Coronary artery (tissue), 2 donors: ENCODE measurements around the gene CCL22.

Source experiments
- DNase-seq: peaks from one replicate; pipeline ENCODE4 v3.0.0-alpha.2; 2017; ENCODE audit warnings: low spot score
- H3K27ac ChIP-seq, 2 donors: fragments of 200-600 bp; sonication (generic); one replicate each; pipeline ENCODE4 v1.5.1; 2016 to 2019
- H3K4me3 ChIP-seq: fragments of 200-600 bp; sonication (generic); 2 replicates; pipeline ENCODE4 v1.5.1; 2016; ENCODE audit warnings: mild to moderate bottlenecking, moderate library complexity
- CTCF ChIP-seq: fragments of 200-600 bp; sonication (generic); IDR thresholded peaks from one replicate; pipeline ENCODE4 v1.5.1; 2019; ENCODE audit warnings: antibody characterized with exemption

CCL22 gene

GRCh38 chr16:57318240-57318970 is 40.2 kb upstream of the CCL22 start:
- no peak for TF ChIP-seq CTCF
- DNase-seq, result peak; percentile 72
- Histone ChIP-seq H3K27ac (peak overlapping the region; percentile 12 to 88), H3K4me3 (no peak overlapping the region)

- DNase-seq, result no peak
- Histone ChIP-seq H3K27ac (no peak overlapping the region), H3K4me3 (no peak overlapping the region)
- no peak for TF ChIP-seq CTCF
Measured at GRCh38 chr16:57319646-57320045, 38.9 kb upstream of the CCL22 start.

- no peak for DNase-seq
- H3K27ac ChIP-seq, result no peak overlapping the region
- H3K4me3 ChIP-seq, result no peak overlapping the region
- TF ChIP-seq CTCF, result no peak
Measured at GRCh38 chr16:57324749-57325148, 33.8 kb upstream of the CCL22 start.

GRCh38 chr16:57325458-57325857 is 33.1 kb upstream of the CCL22 start:
- Histone ChIP-seq H3K27ac (no peak overlapping the region), H3K4me3 (no peak overlapping the region)
- DNase-seq, result no peak
- no peak for TF ChIP-seq CTCF

GRCh38 chr16:57329718-57330327 is 28.8 kb upstream of the CCL22 start:
- no peak for DNase-seq
- no peak overlapping the region for H3K4me3 ChIP-seq
- no peak for TF ChIP-seq CTCF

GRCh38 chr16:57331355-57331754 is 27.2 kb upstream of the CCL22 start:
- no peak overlapping the region for H3K4me3 ChIP-seq
- no peak for DNase-seq
- no peak overlapping the region for H3K27ac ChIP-seq
- TF ChIP-seq CTCF, result no peak

More at GRCh38 chr16:57329718-57330327, 28.8 kb upstream of the CCL22 start:
- H3K27ac ChIP-seq, result peak overlapping the region in 1 of 2 donors; percentile 31

GRCh38 chr16:57333402-57333801 is 25.2 kb upstream of the CCL22 start:
- no peak for DNase-seq
- no peak overlapping the region for H3K27ac ChIP-seq
- H3K4me3 ChIP-seq, result no peak overlapping the region
- TF ChIP-seq CTCF, result no peak
